ENCODE measurements around the gene CD82.
A peak's percentile ranks its signal among the peaks of the same experiment; 100 is the strongest.

The CD82 gene

DNA sequence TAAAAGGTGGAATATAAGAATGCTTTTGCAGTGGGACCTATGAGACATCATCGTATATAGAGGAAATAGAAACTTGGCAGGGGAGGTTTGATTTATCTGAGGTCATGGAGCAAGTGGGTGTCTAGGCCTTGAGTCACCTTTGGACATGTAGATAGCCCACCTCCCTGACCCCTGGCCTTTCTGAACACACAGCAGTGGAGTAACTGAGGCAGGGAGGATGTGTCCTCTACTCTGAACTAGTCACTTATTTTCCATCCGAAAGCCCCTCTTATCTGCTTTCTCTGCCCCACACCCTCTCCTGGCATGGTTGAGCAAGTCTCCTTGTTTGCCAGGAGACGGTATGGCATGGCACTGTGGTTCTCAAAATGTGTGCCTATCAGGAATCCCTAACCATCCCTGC lies 7.9 kb downstream of the CD82 start:
- Histone ChIP-seq H3K36me3 (ENCODE audit: insufficient read depth, low read length) (no peaks in the 10 kb centered on the region), H3K27ac (no peak overlapping the region), H3K9me3 (ENCODE audit: low read depth, low read length) (no peaks in the 10 kb centered on the region), H3K4me3 (no peak overlapping the region), H3K9ac (ENCODE audit: insufficient read length) (no peak overlapping the region)
- DNase-seq (ENCODE audit: low read depth, low spot score) = no peak
- TF ChIP-seq EZH2 (IDR thresholded peaks at IDR 0.05) (no peak), FOXP2 (optimal IDR thresholded peaks at IDR 0.05; ENCODE audit: control extremely low read depth, extremely low read length, insufficient read depth) (no peak), POLR2AphosphoS5 (IDR thresholded peaks at IDR 0.05; ENCODE audit: borderline replicate concordance, low read depth, low read length) (no peak)

DNA sequence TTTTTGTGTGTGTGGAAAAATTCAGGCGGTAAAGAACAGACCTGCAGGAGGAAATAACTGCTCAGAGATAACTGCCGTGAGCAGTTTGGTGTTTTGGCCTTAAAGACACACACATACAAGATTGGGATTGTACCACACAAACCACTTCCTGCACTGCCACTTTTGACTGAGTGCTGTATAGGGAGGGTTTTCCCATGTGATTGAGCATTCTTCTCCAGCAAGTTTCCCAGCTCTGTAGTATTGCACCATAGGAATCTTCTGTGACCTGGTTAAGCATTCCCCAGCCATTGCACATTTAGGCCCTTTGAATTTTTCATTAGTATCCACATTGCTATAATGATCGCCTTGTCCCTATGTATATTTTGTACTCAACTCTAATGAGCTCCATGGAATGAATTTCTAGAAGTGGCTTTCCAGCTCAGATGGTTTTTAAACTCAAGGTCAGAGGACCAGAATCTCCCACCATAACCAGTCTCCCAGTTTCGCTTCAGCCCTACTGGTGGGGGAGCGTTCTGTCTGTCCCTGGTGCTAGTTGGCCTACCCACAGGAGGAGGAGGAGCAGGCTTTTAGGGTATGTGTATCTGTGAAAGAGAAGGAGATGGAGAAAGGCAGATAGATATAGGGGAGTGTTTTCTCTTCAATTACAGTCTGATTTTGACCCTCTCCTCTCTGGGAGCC lies 9.3 kb downstream of the CD82 start:
- Histone ChIP-seq H3K27ac (no peak overlapping the region; the same call in 1 of the 2 replicates), H3K36me3 (ENCODE audit: insufficient read depth, low read length) (no peaks in the 10 kb centered on the region)
- peak; percentile 10 for DNase-seq (ENCODE audit: low read depth, low spot score)

DNA sequence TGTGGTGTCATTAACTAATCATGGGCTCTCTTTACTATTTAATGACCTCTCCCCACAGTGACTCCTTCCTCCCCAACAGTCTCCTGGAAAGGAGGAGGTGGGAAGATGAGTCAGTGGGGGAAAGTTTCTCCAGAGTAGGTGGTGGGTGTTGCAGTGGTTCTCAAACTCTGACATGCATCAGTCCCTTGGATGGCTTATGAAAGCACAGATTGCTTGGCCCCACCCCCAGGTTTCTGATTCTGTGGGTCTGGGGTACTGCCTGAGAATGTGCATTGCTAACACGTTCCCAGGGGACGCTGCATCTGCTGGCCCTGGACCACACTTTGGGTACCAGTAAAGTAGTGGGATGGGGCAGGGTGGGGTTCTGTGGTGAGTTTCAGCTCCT lies 9.8 kb downstream of the CD82 start:
- Histone ChIP-seq H3K9ac (ENCODE audit: insufficient read length) (no peak overlapping the region), H3K9me3 (ENCODE audit: low read depth, low read length) (no peaks in the 10 kb centered on the region), H3K36me3 (ENCODE audit: insufficient read depth, low read length) (no peaks in the 10 kb centered on the region), H3K4me3 (no peak overlapping the region), H3K27ac (no peak overlapping the region)
- DNase-seq (ENCODE audit: low read depth, low spot score) = no peak
- TF ChIP-seq POLR2AphosphoS5 (IDR thresholded peaks at IDR 0.05; ENCODE audit: borderline replicate concordance, low read depth, low read length) (no peak), FOXP2 (optimal IDR thresholded peaks at IDR 0.05; ENCODE audit: control extremely low read depth, extremely low read length, insufficient read depth) (no peak), EZH2 (IDR thresholded peaks at IDR 0.05) (no peak)

More for the DNA sequence above, 9.3 kb downstream of the CD82 start:
- no peak overlapping the region for H3K9ac ChIP-seq (ENCODE audit: insufficient read length)
- H3K9me3 ChIP-seq (ENCODE audit: low read depth, low read length) = no peaks in the 10 kb centered on the region
- no peak for TF ChIP-seq FOXP2 (optimal IDR thresholded peaks at IDR 0.05; ENCODE audit: control extremely low read depth, extremely low read length, insufficient read depth)
- TF ChIP-seq EZH2 (IDR thresholded peaks at IDR 0.05) = no peak
- no peak for TF ChIP-seq POLR2AphosphoS5 (IDR thresholded peaks at IDR 0.05; ENCODE audit: borderline replicate concordance, low read depth, low read length)
- H3K4me3 ChIP-seq = no peak overlapping the region

DNA sequence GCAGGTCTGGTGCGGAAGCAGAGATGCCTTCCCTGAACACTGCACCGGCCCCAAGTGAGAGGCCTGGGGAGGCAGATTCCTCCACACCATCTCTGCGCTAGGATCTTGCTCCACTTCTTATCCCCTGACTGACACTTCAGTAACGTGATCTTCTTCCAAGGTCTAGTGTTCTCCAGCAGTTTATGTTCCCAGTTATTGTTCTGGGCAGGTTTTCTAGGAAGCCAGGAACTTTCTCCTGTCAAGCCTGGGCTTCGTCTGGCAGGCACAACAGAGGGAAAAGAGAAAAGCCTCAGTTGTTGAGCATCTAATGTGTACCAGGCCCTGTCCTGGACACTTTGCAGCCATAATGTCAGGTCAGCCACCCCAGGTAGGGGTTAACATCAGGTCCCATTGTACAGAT lies 10.5 kb downstream of the CD82 start:
- H3K27ac ChIP-seq = no peak overlapping the region
- no peak for DNase-seq (ENCODE audit: low read depth, low spot score)
- H3K4me3 ChIP-seq = no peak overlapping the region
- no peaks in the 10 kb centered on the region for H3K9me3 ChIP-seq (ENCODE audit: low read depth, low read length)
- TF ChIP-seq EZH2 (IDR thresholded peaks at IDR 0.05) (no peak), POLR2AphosphoS5 (IDR thresholded peaks at IDR 0.05; ENCODE audit: borderline replicate concordance, low read depth, low read length) (no peak), FOXP2 (optimal IDR thresholded peaks at IDR 0.05; ENCODE audit: control extremely low read depth, extremely low read length, insufficient read depth) (no peak)
- H3K36me3 ChIP-seq (ENCODE audit: insufficient read depth, low read length) = no peaks in the 10 kb centered on the region
- H3K9ac ChIP-seq (ENCODE audit: insufficient read length) = no peak overlapping the region

DNA sequence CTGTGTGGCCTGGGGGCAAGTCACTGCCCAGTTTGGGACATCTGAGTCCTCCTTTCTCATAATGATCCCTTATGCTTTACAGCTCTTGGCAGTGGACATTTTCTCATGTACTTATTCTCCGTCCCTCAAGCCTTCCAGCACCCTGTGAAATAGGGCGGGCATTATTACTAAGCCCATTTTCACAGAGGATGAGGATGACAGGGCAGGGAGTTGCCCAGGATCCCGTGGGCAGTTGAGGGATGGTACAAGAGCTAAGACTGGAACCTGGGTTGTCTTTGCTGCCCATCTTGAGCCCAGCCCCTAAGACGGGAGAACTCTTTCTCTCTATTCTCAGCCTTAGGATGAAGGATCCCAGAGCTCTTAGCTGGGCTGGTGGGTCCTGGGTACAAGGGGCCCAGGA lies 11.2 kb downstream of the CD82 start:
- Histone ChIP-seq H3K4me3 (no peak overlapping the region), H3K27ac (no peak overlapping the region), H3K9ac (ENCODE audit: insufficient read length) (no peak overlapping the region), H3K36me3 (ENCODE audit: insufficient read depth, low read length) (no peaks in the 10 kb centered on the region), H3K9me3 (ENCODE audit: low read depth, low read length) (no peaks in the 10 kb centered on the region)
- TF ChIP-seq POLR2AphosphoS5 (IDR thresholded peaks at IDR 0.05; ENCODE audit: borderline replicate concordance, low read depth, low read length) = no peak
- no peak for TF ChIP-seq EZH2 (IDR thresholded peaks at IDR 0.05)
- TF ChIP-seq FOXP2 (optimal IDR thresholded peaks at IDR 0.05; ENCODE audit: control extremely low read depth, extremely low read length, insufficient read depth) = no peak
- DNase-seq (ENCODE audit: low read depth, low spot score) = no peak

DNA sequence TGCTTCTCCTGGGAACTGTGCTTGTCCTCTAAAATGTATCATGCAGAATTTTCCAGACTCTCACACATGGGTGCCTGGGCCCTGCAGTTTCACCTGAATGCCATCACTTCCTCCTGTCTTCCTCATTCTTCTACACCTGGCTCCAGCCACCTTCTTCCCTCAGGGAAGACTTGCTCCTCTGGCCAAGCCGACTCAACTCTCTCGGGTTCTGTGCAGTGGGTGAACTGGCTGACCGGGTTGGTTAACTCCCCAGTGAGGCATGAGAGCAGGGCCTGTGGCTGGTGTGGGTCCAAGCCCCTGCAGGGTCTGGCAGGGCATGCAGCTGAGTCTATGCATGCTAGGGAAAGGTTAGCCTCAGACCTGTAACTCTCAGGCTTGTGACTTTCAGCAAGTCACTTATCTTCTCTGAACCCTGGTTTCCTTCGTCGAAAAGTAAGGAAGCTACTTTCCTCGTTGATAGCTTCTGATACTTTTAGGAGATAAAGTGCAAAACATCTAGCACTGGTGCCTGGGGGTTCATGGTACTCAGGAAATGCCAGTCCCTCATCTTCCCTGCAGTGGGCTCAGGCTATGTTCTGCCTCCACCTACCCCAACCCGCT lies 11.9 kb downstream of the CD82 start:
- TF ChIP-seq POLR2AphosphoS5 (IDR thresholded peaks at IDR 0.05; ENCODE audit: borderline replicate concordance, low read depth, low read length) (no peak), EZH2 (IDR thresholded peaks at IDR 0.05) (no peak), FOXP2 (optimal IDR thresholded peaks at IDR 0.05; ENCODE audit: control extremely low read depth, extremely low read length, insufficient read depth) (no peak)
- no peak for DNase-seq (ENCODE audit: low read depth, low spot score)
- H3K9me3 ChIP-seq (ENCODE audit: low read depth, low read length) = no peaks in the 10 kb centered on the region
- no peak overlapping the region for H3K27ac ChIP-seq
- H3K9ac ChIP-seq (ENCODE audit: insufficient read length) = no peak overlapping the region
- no peaks in the 10 kb centered on the region for H3K36me3 ChIP-seq (ENCODE audit: insufficient read depth, low read length)
- no peak overlapping the region for H3K4me3 ChIP-seq

DNA sequence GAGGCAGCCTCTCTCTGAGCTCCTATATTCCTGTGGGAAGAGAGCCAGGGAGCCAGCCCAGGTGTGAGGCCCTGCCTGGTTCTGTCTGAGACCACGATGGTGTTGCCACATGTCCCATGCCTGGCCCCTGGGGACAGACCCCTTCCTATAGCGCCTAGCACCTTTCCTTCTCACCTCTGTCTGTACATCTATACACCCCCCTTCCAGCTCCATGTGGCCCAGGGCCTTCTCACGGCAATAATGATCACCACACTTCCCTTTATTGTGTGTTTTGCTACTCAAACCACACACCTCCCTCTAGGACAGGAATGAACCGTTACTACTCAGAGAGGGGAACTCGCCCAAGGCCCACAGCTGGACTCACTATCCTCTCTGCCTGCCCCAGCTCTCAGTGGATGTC lies 12.8 kb downstream of the CD82 start:
- Histone ChIP-seq H3K4me3 (no peak overlapping the region), H3K9ac (ENCODE audit: insufficient read length) (no peak overlapping the region), H3K27ac (no peak overlapping the region), H3K36me3 (ENCODE audit: insufficient read depth, low read length) (no peaks in the 10 kb centered on the region), H3K9me3 (ENCODE audit: low read depth, low read length) (no peaks in the 10 kb centered on the region)
- TF ChIP-seq EZH2 (IDR thresholded peaks at IDR 0.05) (no peak), POLR2AphosphoS5 (IDR thresholded peaks at IDR 0.05; ENCODE audit: borderline replicate concordance, low read depth, low read length) (no peak), FOXP2 (optimal IDR thresholded peaks at IDR 0.05; ENCODE audit: control extremely low read depth, extremely low read length, insufficient read depth) (no peak)
- no peak for DNase-seq (ENCODE audit: low read depth, low spot score)

DNA sequence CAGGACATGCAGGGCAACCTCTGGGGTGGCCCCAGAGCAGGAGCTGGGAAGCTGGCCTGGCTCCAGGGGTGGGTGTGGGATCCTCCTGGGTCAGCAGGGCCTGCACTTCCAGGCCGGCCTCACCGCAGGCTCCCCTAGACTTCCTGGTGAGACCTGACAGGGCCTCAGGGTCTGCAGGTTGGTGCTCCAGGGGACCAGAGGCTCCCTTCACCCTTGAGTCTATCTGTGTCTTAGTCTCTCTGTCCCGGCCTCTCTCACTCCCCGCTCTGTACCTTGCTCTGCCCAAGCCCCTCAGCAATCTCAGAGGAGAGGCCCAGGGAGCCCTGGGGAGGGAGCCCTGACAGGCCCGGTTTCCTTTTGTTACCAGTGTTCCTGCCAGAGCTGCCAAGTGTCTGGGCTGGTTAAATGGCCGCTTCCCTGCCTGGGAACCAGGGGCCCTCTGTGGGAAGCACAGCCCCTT lies 13.9 kb downstream of the CD82 start:
- no peak for TF ChIP-seq EZH2 (IDR thresholded peaks at IDR 0.05)
- no peak for TF ChIP-seq POLR2AphosphoS5 (IDR thresholded peaks at IDR 0.05; ENCODE audit: borderline replicate concordance, low read depth, low read length)
- TF ChIP-seq FOXP2 (optimal IDR thresholded peaks at IDR 0.05; ENCODE audit: control extremely low read depth, extremely low read length, insufficient read depth) = no peak
- Histone ChIP-seq H3K27ac (no peak overlapping the region), H3K9me3 (ENCODE audit: low read depth, low read length) (no peaks in the 10 kb centered on the region), H3K4me3 (no peak overlapping the region), H3K9ac (ENCODE audit: insufficient read length) (no peak overlapping the region), H3K36me3 (ENCODE audit: insufficient read depth, low read length) (no peaks in the 10 kb centered on the region)
- no peak for DNase-seq (ENCODE audit: low read depth, low spot score)

Measured in SK-N-MC (cell line).